ENCODE results near the gene BRMS1L.

DNA sequence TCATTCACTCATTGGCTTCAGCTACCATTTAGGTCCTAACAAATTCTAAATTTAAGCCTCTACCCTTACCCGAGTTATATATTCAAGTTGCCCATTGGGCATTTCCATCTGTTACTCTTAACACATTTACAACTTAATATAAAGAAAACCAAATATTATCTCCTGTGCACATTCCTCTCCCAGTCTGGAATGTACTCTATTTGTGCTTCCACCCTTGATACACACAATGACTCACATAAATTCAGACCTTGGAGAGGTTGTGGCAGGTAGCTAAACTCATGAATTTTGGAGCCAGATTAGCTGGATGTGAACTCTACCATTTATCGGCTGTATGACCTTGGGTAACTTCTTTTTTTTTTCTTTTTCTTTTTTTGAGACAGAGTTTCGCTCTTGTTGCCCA, 51.1 kb downstream of the BRMS1L start:
- no peak for TF ChIP-seq ZNF384 (IDR thresholded peaks at IDR 0.05; ENCODE audit: borderline replicate concordance, low read depth, low read length)
- TF ChIP-seq SREBF2 (IDR thresholded peaks at IDR 0.05; ENCODE audit: low read length): no peak
- TF ChIP-seq, protein P1, sequence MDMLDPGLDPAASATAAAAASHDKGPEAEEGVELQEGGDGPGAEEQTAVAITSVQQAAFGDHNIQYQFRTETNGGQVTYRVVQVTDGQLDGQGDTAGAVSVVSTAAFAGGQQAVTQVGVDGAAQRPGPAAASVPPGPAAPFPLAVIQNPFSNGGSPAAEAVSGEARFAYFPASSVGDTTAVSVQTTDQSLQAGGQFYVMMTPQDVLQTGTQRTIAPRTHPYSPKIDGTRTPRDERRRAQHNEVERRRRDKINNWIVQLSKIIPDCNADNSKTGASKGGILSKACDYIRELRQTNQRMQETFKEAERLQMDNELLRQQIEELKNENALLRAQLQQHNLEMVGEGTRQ (IDR thresholded peaks at IDR 0.05; ENCODE audit: borderline replicate concordance, low read depth, low read length): no peak
- TF ChIP-seq ZNF207 (IDR thresholded peaks at IDR 0.05; ENCODE audit: borderline replicate concordance): no peak
- no peak for TF ChIP-seq POLR2A (IDR thresholded peaks at IDR 0.05; ENCODE audit: low read depth, low read length)
- no peak for TF ChIP-seq HDAC2 (IDR thresholded peaks at IDR 0.05)
- TF ChIP-seq, protein P2, sequence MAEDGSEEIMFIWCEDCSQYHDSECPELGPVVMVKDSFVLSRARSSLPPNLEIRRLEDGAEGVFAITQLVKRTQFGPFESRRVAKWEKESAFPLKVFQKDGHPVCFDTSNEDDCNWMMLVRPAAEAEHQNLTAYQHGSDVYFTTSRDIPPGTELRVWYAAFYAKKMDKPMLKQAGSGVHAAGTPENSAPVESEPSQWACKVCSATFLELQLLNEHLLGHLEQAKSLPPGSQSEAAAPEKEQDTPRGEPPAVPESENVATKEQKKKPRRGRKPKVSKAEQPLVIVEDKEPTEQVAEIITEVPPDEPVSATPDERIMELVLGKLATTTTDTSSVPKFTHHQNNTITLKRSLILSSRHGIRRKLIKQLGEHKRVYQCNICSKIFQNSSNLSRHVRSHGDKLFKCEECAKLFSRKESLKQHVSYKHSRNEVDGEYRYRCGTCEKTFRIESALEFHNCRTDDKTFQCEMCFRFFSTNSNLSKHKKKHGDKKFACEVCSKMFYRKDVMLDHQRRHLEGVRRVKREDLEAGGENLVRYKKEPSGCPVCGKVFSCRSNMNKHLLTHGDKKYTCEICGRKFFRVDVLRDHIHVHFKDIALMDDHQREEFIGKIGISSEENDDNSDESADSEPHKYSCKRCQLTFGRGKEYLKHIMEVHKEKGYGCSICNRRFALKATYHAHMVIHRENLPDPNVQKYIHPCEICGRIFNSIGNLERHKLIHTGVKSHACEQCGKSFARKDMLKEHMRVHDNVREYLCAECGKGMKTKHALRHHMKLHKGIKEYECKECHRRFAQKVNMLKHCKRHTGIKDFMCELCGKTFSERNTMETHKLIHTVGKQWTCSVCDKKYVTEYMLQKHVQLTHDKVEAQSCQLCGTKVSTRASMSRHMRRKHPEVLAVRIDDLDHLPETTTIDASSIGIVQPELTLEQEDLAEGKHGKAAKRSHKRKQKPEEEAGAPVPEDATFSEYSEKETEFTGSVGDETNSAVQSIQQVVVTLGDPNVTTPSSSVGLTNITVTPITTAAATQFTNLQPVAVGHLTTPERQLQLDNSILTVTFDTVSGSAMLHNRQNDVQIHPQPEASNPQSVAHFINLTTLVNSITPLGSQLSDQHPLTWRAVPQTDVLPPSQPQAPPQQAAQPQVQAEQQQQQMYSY (CRISPR knock-in tag; IDR thresholded peaks at IDR 0.05): no peak
- TF ChIP-seq NFXL1 (IDR thresholded peaks at IDR 0.05; ENCODE audit: borderline replicate concordance): no peak
- TF ChIP-seq, protein P3, sequence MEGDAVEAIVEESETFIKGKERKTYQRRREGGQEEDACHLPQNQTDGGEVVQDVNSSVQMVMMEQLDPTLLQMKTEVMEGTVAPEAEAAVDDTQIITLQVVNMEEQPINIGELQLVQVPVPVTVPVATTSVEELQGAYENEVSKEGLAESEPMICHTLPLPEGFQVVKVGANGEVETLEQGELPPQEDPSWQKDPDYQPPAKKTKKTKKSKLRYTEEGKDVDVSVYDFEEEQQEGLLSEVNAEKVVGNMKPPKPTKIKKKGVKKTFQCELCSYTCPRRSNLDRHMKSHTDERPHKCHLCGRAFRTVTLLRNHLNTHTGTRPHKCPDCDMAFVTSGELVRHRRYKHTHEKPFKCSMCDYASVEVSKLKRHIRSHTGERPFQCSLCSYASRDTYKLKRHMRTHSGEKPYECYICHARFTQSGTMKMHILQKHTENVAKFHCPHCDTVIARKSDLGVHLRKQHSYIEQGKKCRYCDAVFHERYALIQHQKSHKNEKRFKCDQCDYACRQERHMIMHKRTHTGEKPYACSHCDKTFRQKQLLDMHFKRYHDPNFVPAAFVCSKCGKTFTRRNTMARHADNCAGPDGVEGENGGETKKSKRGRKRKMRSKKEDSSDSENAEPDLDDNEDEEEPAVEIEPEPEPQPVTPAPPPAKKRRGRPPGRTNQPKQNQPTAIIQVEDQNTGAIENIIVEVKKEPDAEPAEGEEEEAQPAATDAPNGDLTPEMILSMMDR (IDR thresholded peaks at IDR 0.05 in 2 of 3, conservative IDR thresholded peaks at IDR 0.05 in 1 of 3; ENCODE audit: control insufficient read depth in 2 of 3, extremely low read depth in 1 of 3, insufficient read depth in 1 of 3, low read depth in 3 of 3, low read length in 3 of 3): no peak
- TF ChIP-seq ZSCAN29 (IDR thresholded peaks at IDR 0.05): no peak
- TF ChIP-seq DPF2 (IDR thresholded peaks at IDR 0.05): no peak
- TF ChIP-seq KLF5 (IDR thresholded peaks at IDR 0.05; ENCODE audit: partially characterized antibody): no peak
